NT2/D1 (cell line): Measurements from ENCODE around the gene PPP1R9A.

Experiments
- SUZ12 ChIP-seq: IDR thresholded peaks from 2 replicates; pipeline ENCODE4 v1.6.1; 2011; ENCODE audit not compliant: insufficient read length, insufficient read depth; ENCODE audit errors: extremely low read depth
- YY1 ChIP-seq: IDR thresholded peaks from 2 replicates; pipeline ENCODE4 v1.6.1; 2011; ENCODE audit not compliant: insufficient read length, insufficient read depth
- ZNF274 ChIP-seq: IDR thresholded peaks from 2 replicates; pipeline ENCODE4 v1.6.1; 2011; ENCODE audit warnings: mild to moderate bottlenecking, low read depth, low read length

DNA sequence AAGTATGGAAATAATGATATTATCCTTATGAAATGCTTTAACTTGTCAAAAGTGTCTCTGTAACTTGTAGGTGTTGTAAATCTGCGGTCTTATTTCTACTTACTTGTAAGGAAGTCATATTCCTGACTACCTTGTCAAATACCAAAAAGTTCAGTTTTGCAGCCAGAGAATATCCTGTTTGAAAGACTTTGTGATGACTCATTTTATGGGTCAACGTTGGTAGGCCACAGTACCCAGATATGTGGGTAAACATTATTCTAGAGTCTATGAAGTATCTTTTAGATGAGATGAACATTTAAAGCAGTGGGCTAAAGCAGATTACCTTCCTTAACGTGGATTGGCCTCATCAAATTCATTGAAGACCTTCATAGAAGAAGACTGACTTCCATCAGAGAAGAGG lies 195.3 kb downstream of the PPP1R9A start:
- TF ChIP-seq SUZ12 (no peak), YY1 (no peak), ZNF274 (no peak)
